ENCODE data around the gene CATSPERE.

DNA sequence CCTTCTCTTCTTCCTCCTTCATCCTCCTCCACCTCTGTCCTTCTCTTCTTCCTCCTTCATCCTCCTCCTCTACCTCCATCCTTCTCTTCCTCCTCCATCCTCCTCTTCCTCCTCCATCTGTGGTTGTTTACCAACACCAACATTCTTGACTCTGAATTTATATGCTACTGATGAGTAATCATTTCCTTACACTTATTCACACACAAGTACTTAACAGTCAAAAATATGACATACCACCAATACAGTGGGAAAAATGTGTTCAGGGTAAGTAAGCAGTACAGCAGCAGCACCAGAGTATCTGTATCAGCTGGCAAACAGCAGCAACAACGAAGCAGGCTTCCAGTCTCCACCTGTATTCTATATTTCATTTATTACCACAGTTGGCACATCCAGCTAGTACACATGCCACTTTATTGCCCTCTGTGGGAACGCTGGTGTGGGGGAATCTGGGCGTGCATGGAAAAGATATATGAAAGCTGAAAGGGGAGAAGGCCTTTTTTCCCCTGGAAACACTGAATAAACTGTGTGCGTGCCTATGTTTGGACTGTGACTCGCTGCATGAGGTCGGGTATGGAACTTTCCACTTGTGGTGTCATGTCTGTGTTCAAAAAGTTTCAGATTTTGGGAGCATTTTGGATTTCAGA lies 25.4 kb upstream of the CATSPERE start:
- TF ChIP-seq, protein P1, sequence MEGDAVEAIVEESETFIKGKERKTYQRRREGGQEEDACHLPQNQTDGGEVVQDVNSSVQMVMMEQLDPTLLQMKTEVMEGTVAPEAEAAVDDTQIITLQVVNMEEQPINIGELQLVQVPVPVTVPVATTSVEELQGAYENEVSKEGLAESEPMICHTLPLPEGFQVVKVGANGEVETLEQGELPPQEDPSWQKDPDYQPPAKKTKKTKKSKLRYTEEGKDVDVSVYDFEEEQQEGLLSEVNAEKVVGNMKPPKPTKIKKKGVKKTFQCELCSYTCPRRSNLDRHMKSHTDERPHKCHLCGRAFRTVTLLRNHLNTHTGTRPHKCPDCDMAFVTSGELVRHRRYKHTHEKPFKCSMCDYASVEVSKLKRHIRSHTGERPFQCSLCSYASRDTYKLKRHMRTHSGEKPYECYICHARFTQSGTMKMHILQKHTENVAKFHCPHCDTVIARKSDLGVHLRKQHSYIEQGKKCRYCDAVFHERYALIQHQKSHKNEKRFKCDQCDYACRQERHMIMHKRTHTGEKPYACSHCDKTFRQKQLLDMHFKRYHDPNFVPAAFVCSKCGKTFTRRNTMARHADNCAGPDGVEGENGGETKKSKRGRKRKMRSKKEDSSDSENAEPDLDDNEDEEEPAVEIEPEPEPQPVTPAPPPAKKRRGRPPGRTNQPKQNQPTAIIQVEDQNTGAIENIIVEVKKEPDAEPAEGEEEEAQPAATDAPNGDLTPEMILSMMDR (IDR thresholded peaks at IDR 0.05; ENCODE audit: borderline replicate concordance, extremely low read depth, low read length, poor library complexity, severe bottlenecking) = no peak
- TF ChIP-seq EZH2 (IDR thresholded peaks at IDR 0.05; ENCODE audit: borderline replicate concordance, low read depth, low read length, severe bottlenecking) = no peak

Measured in DND-41 (cell line).